Mesendoderm (in vitro differentiated cells): ENCODE results near the gene GPR34.

Experiments used
- DNase-seq: peaks from one replicate; pipeline ENCODE4 v3.0.0; 2013
- H2AK5ac ChIP-seq: 2 replicates; pipeline ENCODE4 v1.6.1; 2013; ENCODE audit warnings: low read length, inconsistent platforms
- H2BK120ac ChIP-seq: 2 replicates; pipeline ENCODE4 v1.6.1; 2013; ENCODE audit warnings: low read depth, mild to moderate bottlenecking, low read length, moderate library complexity, mixed read lengths
- H2BK15ac ChIP-seq: replicated peaks from 2 replicates; pipeline ENCODE4 v1.6.1; 2013; ENCODE audit warnings: low read depth, mild to moderate bottlenecking, moderate library complexity
- H2BK5ac ChIP-seq: 2 replicates; pipeline ENCODE4 v1.6.1; 2013; ENCODE audit warnings: low read length, inconsistent platforms
- H3K18ac ChIP-seq: 2 replicates; pipeline ENCODE4 v1.6.1; 2013; ENCODE audit warnings: mild to moderate bottlenecking, low read length, mixed read lengths
- H3K23ac ChIP-seq: one replicate; pipeline ENCODE4 v1.6.1; 2013; ENCODE audit warnings: low read length
- H3K27ac ChIP-seq: 2 replicates; pipeline ENCODE4 v1.5.1; 2013; ENCODE audit warnings: low read depth, mild to moderate bottlenecking, inconsistent platforms, low read length, moderate library complexity
- H3K27me3 ChIP-seq: 2 replicates; pipeline ENCODE4 v1.6.1; 2013; ENCODE audit warnings: low read length, control low read depth, mild to moderate bottlenecking, inconsistent platforms; ENCODE audit not compliant: insufficient read depth, poor library complexity
- H3K36me3 ChIP-seq: 2 replicates; pipeline ENCODE4 v1.6.1; 2013; ENCODE audit warnings: low read length, inconsistent platforms; ENCODE audit not compliant: control insufficient read depth, insufficient read depth
- H3K4ac ChIP-seq: one replicate; pipeline ENCODE4 v1.6.1; 2013; ENCODE audit warnings: low read depth, mild to moderate bottlenecking, low read length, moderate library complexity
- H3K4me1 ChIP-seq: 2 replicates; pipeline ENCODE4 v1.6.1; 2013; ENCODE audit warnings: low read depth, low read length, inconsistent platforms; ENCODE audit not compliant: control insufficient read depth
- H3K4me2 ChIP-seq: 2 replicates; pipeline ENCODE4 v1.6.1; 2013; ENCODE audit warnings: low read length
- H3K4me3 ChIP-seq: 2 replicates; pipeline ENCODE4 v1.5.1; 2013; ENCODE audit warnings: mild to moderate bottlenecking, low read length
- H3K56ac ChIP-seq: one replicate; pipeline ENCODE4 v1.6.1; 2013; ENCODE audit warnings: low read length
- H3K79me1 ChIP-seq: 2 replicates; pipeline ENCODE4 v1.6.1; 2013; ENCODE audit warnings: low read length, inconsistent platforms
- H3K79me2 ChIP-seq: 2 replicates; pipeline ENCODE4 v1.6.1; 2013; ENCODE audit warnings: mild to moderate bottlenecking, low read length; ENCODE audit not compliant: control insufficient read depth, insufficient read depth
- H3K9ac ChIP-seq: 2 replicates; pipeline ENCODE4 v1.6.1; 2013; ENCODE audit warnings: low read length, inconsistent platforms
- H4K5ac ChIP-seq: one replicate; pipeline ENCODE4 v1.6.1; 2013; ENCODE audit warnings: low read length
- H4K8ac ChIP-seq: one replicate; pipeline ENCODE4 v1.6.1; 2013; ENCODE audit warnings: low read depth, mild to moderate bottlenecking, control low read depth, low read length, moderate library complexity
- WGBS: extraction: QIAGEN DNeasy Blood & Tissue Kit; methylation state at CpG from one replicate; pipeline ENCODE4 v1.1.7; 2013; ENCODE audit warnings: low lambda C conversion rate, missing lambda C conversion rate; ENCODE audit not compliant: insufficient coverage; ENCODE audit errors: extremely low coverage; 5-methylcytosine and 5-hydroxymethylcytosine counted together

The GPR34 gene

GRCh38 chrX:41664375-41664901, 24.3 kb upstream of the GPR34 start:
- no peaks in the 10 kb centered on the region for H3K27me3 ChIP-seq
- no CpG with 5 or more reads among the region's 2 CpGs for WGBS

GRCh38 chrX:41664908-41665307, 23.9 kb upstream of the GPR34 start:
- Histone ChIP-seq H3K36me3 (peaks cover 2% of the 10 kb centered on the region), H3K79me1 (no peaks in the 10 kb centered on the region), H3K4ac (no peak overlapping the region), H3K79me2 (no peaks in the 10 kb centered on the region), H3K4me3 (no peak overlapping the region), H2BK120ac (no peak overlapping the region), H2BK15ac (no peak overlapping the region), H2AK5ac (no peak overlapping the region), H3K23ac (no peak overlapping the region), H3K9ac (no peak overlapping the region), H2BK5ac (no peak overlapping the region), H3K27ac (no peak overlapping the region), H4K8ac (no peak overlapping the region), H3K27me3 (no peaks in the 10 kb centered on the region), H3K4me1 (no peaks in the 10 kb centered on the region), H3K4me2 (no peak overlapping the region), H4K5ac (no peak overlapping the region), H3K56ac (no peak overlapping the region), H3K18ac (no peak overlapping the region)
- DNase-seq: peak; percentile 1

More at GRCh38 chrX:41664375-41664901, 24.3 kb upstream of the GPR34 start:
- no peaks in the 10 kb centered on the region for H3K79me1 ChIP-seq
- H3K4me3 ChIP-seq: no peak overlapping the region
- no peak overlapping the region for H2AK5ac ChIP-seq
- no peak overlapping the region for H2BK5ac ChIP-seq
- no peak overlapping the region for H3K9ac ChIP-seq
- no peak overlapping the region for H3K23ac ChIP-seq
- H3K27ac ChIP-seq: no peak overlapping the region
- H3K4me1 ChIP-seq: no peaks in the 10 kb centered on the region
- DNase-seq: no peak
- no peak overlapping the region for H4K8ac ChIP-seq
- H3K56ac ChIP-seq: no peak overlapping the region
- no peak overlapping the region for H3K4me2 ChIP-seq
- H3K18ac ChIP-seq: no peak overlapping the region
- no peak overlapping the region for H4K5ac ChIP-seq
- H3K4ac ChIP-seq: no peak overlapping the region
- no peaks in the 10 kb centered on the region for H3K79me2 ChIP-seq
- H3K36me3 ChIP-seq: peaks cover 2% of the 10 kb centered on the region
- H2BK120ac ChIP-seq: no peak overlapping the region
- H2BK15ac ChIP-seq: no peak overlapping the region

GRCh38 chrX:41665686-41666085, 23.1 kb upstream of the GPR34 start:
- no peak for DNase-seq
- Histone ChIP-seq H3K56ac (no peak overlapping the region), H2BK5ac (no peak overlapping the region), H3K27ac (no peak overlapping the region), H2AK5ac (no peak overlapping the region), H4K5ac (no peak overlapping the region), H3K23ac (no peak overlapping the region), H3K27me3 (no peaks in the 10 kb centered on the region), H3K4me1 (no peaks in the 10 kb centered on the region), H2BK15ac (no peak overlapping the region), H3K9ac (no peak overlapping the region), H3K79me2 (no peaks in the 10 kb centered on the region), H3K4me2 (no peak overlapping the region), H3K18ac (no peak overlapping the region), H3K4ac (no peak overlapping the region), H3K4me3 (no peak overlapping the region), H4K8ac (no peak overlapping the region), H2BK120ac (no peak overlapping the region), H3K36me3 (no peaks in the 10 kb centered on the region), H3K79me1 (no peaks in the 10 kb centered on the region)
- WGBS: no CpG with 5 or more reads among the region's 2 CpGs

DNA sequence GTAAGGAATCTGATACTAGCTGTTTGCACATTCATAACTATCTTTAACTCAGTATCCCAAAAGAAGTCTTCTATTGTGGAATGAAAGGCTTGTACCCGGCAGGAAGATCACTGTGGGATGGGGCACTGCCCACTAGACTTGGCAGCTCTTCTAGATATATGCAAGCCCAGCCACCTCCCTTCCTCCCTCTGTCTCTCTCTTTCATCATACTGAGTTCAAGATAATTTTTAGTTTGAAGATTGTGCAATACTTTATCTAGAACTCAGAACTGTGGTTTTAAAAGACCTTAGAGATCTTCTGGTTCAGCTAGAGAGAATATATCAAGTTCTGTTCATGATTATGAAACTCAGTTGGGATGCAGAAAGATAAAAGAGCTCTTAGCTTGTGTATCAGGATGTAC, 22.5 kb upstream of the GPR34 start:
- Histone ChIP-seq H3K27ac (no peak overlapping the region), H3K4me2 (no peak overlapping the region), H3K4me1 (no peaks in the 10 kb centered on the region), H4K5ac (no peak overlapping the region), H3K23ac (no peak overlapping the region), H2AK5ac (no peak overlapping the region), H3K56ac (no peak overlapping the region), H3K9ac (no peak overlapping the region), H3K18ac (no peak overlapping the region), H3K79me2 (no peaks in the 10 kb centered on the region), H3K4ac (no peak overlapping the region), H3K36me3 (no peaks in the 10 kb centered on the region), H3K4me3 (no peak overlapping the region), H2BK5ac (no peak overlapping the region), H4K8ac (no peak overlapping the region), H3K27me3 (no peaks in the 10 kb centered on the region), H2BK120ac (no peak overlapping the region), H3K79me1 (no peaks in the 10 kb centered on the region), H2BK15ac (no peak overlapping the region)
- no peak for DNase-seq
- WGBS: no CpG with 5 or more reads among the region's 1 CpG

DNA sequence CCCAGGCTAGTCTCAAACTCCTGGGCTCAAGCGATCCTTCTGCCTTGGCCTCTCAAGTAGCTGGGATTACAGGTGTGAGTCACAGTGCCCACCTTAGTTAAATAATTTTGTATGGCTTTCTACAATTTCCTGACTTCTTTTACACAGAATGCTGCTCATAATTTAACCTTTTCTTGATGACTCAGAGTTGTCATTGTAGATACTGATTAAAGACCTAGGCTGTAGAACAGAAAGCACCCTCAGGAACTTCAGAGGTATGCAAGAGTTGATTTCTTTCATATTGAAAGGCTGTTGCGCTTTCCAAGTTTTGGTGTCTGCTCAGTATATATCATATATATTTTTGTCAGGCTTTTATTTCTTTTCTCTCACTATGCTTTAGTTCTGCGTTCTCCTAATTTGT, 21.1 kb upstream of the GPR34 start:
- no peak overlapping the region for H2BK120ac ChIP-seq
- no peaks in the 10 kb centered on the region for H3K27me3 ChIP-seq
- no peak overlapping the region for H3K9ac ChIP-seq
- no peak overlapping the region for H3K4me2 ChIP-seq
- H3K4me3 ChIP-seq: no peak overlapping the region
- no peaks in the 10 kb centered on the region for H3K4me1 ChIP-seq
- no peak overlapping the region for H3K4ac ChIP-seq
- no peak overlapping the region for H2BK5ac ChIP-seq
- H3K23ac ChIP-seq: no peak overlapping the region
- H2BK15ac ChIP-seq: no peak overlapping the region
- H4K5ac ChIP-seq: no peak overlapping the region
- H3K56ac ChIP-seq: no peak overlapping the region
- H4K8ac ChIP-seq: no peak overlapping the region
- H3K18ac ChIP-seq: no peak overlapping the region
- no peaks in the 10 kb centered on the region for H3K36me3 ChIP-seq
- no CpG with 5 or more reads among the region's 3 CpGs for WGBS
- no peak for DNase-seq
- no peaks in the 10 kb centered on the region for H3K79me2 ChIP-seq
- no peak overlapping the region for H2AK5ac ChIP-seq
- H3K27ac ChIP-seq: no peak overlapping the region
- H3K79me1 ChIP-seq: no peaks in the 10 kb centered on the region

DNA sequence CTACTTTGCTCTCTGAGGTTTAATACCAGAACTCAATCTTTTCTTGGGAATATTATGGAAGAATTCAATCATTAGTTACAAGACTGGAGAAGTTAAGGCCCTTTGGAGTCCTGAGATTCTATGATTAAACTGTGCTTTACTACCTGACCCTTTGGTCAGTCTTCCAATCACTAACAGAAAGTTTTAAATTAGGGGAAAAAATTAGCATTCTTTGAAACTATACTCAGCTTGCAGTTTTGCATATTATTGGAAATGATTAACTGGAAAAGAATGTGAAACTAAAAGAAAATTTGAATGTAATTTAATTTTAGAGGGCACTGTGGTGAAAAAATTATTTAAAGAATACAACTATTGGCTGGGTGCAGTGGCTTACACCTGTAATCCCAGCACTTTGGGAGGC, 18.7 kb upstream of the GPR34 start:
- H3K36me3 ChIP-seq: no peaks in the 10 kb centered on the region
- no peak overlapping the region for H2BK15ac ChIP-seq
- H3K27ac ChIP-seq: no peak overlapping the region
- H3K18ac ChIP-seq: no peak overlapping the region
- no peak overlapping the region for H3K4ac ChIP-seq
- no peak overlapping the region for H2BK5ac ChIP-seq
- no peak overlapping the region for H4K8ac ChIP-seq
- H3K4me1 ChIP-seq: no peaks in the 10 kb centered on the region
- H3K4me3 ChIP-seq: no peak overlapping the region
- H2AK5ac ChIP-seq: no peak overlapping the region
- no peak for DNase-seq
- H2BK120ac ChIP-seq: no peak overlapping the region
- no peaks in the 10 kb centered on the region for H3K79me2 ChIP-seq
- H3K79me1 ChIP-seq: no peaks in the 10 kb centered on the region
- H3K9ac ChIP-seq: no peak overlapping the region
- no peak overlapping the region for H3K23ac ChIP-seq
- no peak overlapping the region for H4K5ac ChIP-seq
- H3K56ac ChIP-seq: no peak overlapping the region
- no peaks in the 10 kb centered on the region for H3K27me3 ChIP-seq
- H3K4me2 ChIP-seq: no peak overlapping the region
